Ovary (tissue), 9 donors: ENCODE results near the gene CD1D. TPM values are rescaled to one million over a fixed set of nuclear protein-coding genes. Genes with fewer than 3 reads are reported as not detected.
"Not testable (repeated sequence)": the region's sequence is repeated elsewhere in the genome, so short reads cannot be mapped to it uniquely, and the experiment has no call there.

Experiments
- DNase-seq, 5 donors: peaks; one replicate each; pipeline ENCODE4 v3.0.0-alpha.2; 2019 to 2020
- H3K27ac ChIP-seq, 2 donors: fragments of 200-600 bp; one replicate each; pipeline versions ENCODE4 v1.5.1 to v1.8.0; 2019 to 2022
- H3K27me3 ChIP-seq: fragments of 200-600 bp; one replicate; pipeline ENCODE4 v1.8.0; 2022
- H3K36me3 ChIP-seq: fragments of 200-600 bp; sonication (generic); one replicate; pipeline ENCODE4 v1.5.1; 2019
- H3K4me1 ChIP-seq: one replicate; pipeline ENCODE4 v1.8.1; 2013; ENCODE audit warnings: mild to moderate bottlenecking, moderate library complexity; ENCODE audit not compliant: insufficient read depth
- H3K4me3 ChIP-seq: fragments of 200-600 bp; sonication (generic); one replicate; pipeline ENCODE4 v1.5.1; 2017
- H3K9me3 ChIP-seq, 2 donors: fragments of 200-600 bp in 1 of 2; sonication (generic) in 1 of 2; one replicate each; pipeline versions ENCODE4 v1.5.1 to v1.8.1; 2013 to 2019; ENCODE audit warnings: mild to moderate bottlenecking in 1 of 2, moderate library complexity in 1 of 2
- EP300 ChIP-seq: sonication (generic); formaldehyde crosslinking; IDR thresholded peaks from one replicate; pipeline ENCODE4 v1.6.1; 2017; ENCODE audit warnings: antibody characterized with exemption
- POLR2A ChIP-seq: fragments of 450-650 bp; IDR thresholded peaks from one replicate; pipeline ENCODE4 v1.6.1; 2017; ENCODE audit warnings: antibody characterized with exemption, mild to moderate bottlenecking, moderate library complexity
- WGBS, 3 donors: extraction: QIAGEN DNeasy Blood & Tissue Kit in 1 of 3; methylation state at CpG; one replicate each; pipeline versions ENCODE4 v1.1.5 to v1.1.7; 2013 to 2017; 5-methylcytosine and 5-hydroxymethylcytosine counted together
- intact Hi-C, 4 donors: fragments of 100-400 bp; cut with DNase I; formaldehyde crosslinking; loops; one replicate each; pipeline versions ENCODE4 v1.11.0 to v1.15.1; 2022 to 2023
- polyA plus RNA-seq, 2 donors: library from polyadenylated mRNA; stranded (reverse); fragments of 200-250 nt in 1 of 2; fragments of 350-450 nt in 1 of 2; fragmentation: Illumina TruSeq in 1 of 2; extraction: RNeasy Lipid Tissue Mini Kit (QIAGEN cat#74804) in 1 of 2; gene quantifications; one replicate each; pipeline ENCODE4 v1.2.3, GENCODE V29; 2013 to 2014
- total RNA-seq, 7 donors: library from RNA; depleted of rRNA in 2 of 7; stranded (reverse); fragments of >200 nt in 2 of 7; fragmentation: NEBNext Ultra II Directional in 3 of 7; extraction: Animal tissue kit (Norgen Biotek cat#: 25700) in 3 of 7; gene quantifications; one replicate each; pipeline versions ENCODE4 v1.1.0 to v1.2.4, GENCODE V29; 2016 to 2023
- TF ChIP-seq, protein P1 (sequence below), 3 donors: fragments of 450-650 bp in 2 of 3; fragments of 200-600 bp in 1 of 3; IDR thresholded peaks; one replicate each; pipeline versions ENCODE4 v1.5.1 to v1.8.0; 2016 to 2022; ENCODE audit warnings: antibody characterized with exemption in 3 of 3, mild to moderate bottlenecking in 1 of 3
- donor health status: DM: no; HTN: no; CAD: no; lungs with moderate emphysema.
- donor health status: DM: no; HTN: no; CAD: no.
- donor health status: Bipolar disorder and iron deficiency.
- donor health status: DM: yes; HTN: yes; CAD: no.
- donor health status: DM: no; HTN: no; CAD: no.
- donor health status: DM: yes; HTN: yes; CAD: no.

Gene CD1D
- total and polyA plus RNA-seq, 9 donors: 0.18 to 2.0 (median 0.69) TPM

DNA sequence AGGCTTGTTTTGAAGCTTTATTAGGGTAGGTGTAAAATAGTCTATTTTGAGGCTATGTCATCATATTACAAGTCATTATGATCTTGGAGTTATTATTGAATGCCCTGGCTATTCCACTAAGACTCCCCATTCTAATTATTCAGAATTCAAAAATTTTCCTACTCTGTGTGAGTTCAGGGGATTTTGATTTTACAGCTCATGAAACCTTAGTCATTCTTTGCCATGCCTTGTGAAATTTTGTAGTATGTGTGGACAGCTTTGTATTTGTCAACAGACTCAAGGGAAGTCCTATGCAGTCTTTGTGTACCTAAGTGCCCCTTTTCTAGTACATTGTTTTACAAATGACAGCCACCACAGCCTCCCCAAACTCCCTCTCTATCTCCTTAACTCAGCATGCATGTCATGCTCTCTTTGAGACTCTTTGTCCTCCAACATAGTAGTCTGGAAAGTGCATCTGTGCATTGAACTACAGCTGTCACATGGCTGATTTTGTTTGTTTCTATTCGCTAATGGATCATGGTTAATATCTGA is 28.0 kb downstream of the CD1D start:
- Histone ChIP-seq H3K4me1 (no peaks in the 10 kb centered on the region), H3K36me3 (no peaks in the 10 kb centered on the region), H3K27ac (no peak overlapping the region), H3K9me3 (no peaks in the 10 kb centered on the region), H3K27me3 (no peaks in the 10 kb centered on the region), H3K4me3 (no peak overlapping the region)
- 66 to 81% (median 72%) methylated on average over 1 of the region's 1 CpG for WGBS, 3 donors
- DNase-seq: no peak
- intact Hi-C loops: loop anchor here in 2 of 4 donors (5.0 to 10.0 kb wide), 2 partner anchors 864 to 866 kb away; partner anchors contain the start of gene AIM2 (in 1 of the 2)
- TF ChIP-seq, protein P1, sequence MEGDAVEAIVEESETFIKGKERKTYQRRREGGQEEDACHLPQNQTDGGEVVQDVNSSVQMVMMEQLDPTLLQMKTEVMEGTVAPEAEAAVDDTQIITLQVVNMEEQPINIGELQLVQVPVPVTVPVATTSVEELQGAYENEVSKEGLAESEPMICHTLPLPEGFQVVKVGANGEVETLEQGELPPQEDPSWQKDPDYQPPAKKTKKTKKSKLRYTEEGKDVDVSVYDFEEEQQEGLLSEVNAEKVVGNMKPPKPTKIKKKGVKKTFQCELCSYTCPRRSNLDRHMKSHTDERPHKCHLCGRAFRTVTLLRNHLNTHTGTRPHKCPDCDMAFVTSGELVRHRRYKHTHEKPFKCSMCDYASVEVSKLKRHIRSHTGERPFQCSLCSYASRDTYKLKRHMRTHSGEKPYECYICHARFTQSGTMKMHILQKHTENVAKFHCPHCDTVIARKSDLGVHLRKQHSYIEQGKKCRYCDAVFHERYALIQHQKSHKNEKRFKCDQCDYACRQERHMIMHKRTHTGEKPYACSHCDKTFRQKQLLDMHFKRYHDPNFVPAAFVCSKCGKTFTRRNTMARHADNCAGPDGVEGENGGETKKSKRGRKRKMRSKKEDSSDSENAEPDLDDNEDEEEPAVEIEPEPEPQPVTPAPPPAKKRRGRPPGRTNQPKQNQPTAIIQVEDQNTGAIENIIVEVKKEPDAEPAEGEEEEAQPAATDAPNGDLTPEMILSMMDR (IDR thresholded peaks at IDR 0.05): no peak
- TF ChIP-seq EP300 (no peak), POLR2A (no peak)

DNA sequence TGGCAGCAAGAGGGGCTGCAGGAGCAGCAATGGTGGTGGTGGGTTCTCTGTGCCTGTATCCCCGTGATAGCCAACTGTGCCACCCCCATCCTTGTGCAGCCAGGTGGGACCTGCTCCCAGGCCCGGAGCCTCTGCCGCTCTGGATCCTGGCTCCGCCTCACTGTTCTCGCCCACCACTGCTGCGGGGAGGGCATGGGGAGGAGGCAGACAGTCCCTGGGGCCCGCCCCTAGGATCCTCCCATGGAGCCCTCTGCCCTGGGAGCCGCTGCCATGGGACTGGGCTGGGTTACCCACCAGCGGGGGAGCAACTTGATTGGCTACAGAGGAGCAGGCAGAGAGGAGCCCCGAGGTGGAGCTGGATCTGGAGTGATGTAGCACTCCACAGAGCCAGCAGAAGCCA is 31.6 kb downstream of the CD1D start:
- WGBS, 3 donors: 68 to 80% (median 75%) methylated on average over 10 of the region's 10 CpGs
- intact Hi-C loops: loop anchor here in 1 of 4 donors (10.0 kb wide), 1 partner anchor 772 kb away; no protein-coding TSS in a partner anchor
- TF ChIP-seq, protein P1 (IDR thresholded peaks at IDR 0.05): no peak
- no peak for TF ChIP-seq EP300
- Histone ChIP-seq H3K27me3 (no peaks in the 10 kb centered on the region), H3K9me3 (no peaks in the 10 kb centered on the region), H3K4me3 (no peak overlapping the region), H3K4me1 (no peaks in the 10 kb centered on the region), H3K27ac (no peak overlapping the region), H3K36me3 (no peaks in the 10 kb centered on the region)
- DNase-seq: no peak

DNA sequence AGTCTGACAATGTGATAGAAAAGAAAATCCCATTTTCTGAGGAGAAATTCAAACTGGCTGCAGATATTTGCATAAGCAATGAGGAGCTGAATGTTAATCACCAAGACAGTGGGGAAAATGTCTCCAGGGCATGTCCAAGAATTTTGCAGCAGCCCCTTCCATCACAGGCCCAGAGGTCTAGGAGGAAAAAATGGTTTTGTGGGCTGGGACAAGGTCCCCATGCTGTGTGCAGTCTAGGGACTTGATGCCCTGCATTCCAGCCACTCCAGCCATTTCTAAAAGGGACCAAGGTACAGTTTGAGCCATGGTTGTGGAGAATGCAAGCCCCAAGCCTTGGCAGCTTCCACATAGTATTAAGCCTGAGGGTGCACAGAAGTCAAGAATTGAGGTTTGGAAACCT is 42.8 kb downstream of the CD1D start:
- DNase-seq, H3K9me3 ChIP-seq, H3K4me3 ChIP-seq, H3K4me1 ChIP-seq, intact Hi-C loops, H3K36me3 ChIP-seq, H3K27me3 ChIP-seq, H3K27ac ChIP-seq: not testable (repeated sequence)

DNA sequence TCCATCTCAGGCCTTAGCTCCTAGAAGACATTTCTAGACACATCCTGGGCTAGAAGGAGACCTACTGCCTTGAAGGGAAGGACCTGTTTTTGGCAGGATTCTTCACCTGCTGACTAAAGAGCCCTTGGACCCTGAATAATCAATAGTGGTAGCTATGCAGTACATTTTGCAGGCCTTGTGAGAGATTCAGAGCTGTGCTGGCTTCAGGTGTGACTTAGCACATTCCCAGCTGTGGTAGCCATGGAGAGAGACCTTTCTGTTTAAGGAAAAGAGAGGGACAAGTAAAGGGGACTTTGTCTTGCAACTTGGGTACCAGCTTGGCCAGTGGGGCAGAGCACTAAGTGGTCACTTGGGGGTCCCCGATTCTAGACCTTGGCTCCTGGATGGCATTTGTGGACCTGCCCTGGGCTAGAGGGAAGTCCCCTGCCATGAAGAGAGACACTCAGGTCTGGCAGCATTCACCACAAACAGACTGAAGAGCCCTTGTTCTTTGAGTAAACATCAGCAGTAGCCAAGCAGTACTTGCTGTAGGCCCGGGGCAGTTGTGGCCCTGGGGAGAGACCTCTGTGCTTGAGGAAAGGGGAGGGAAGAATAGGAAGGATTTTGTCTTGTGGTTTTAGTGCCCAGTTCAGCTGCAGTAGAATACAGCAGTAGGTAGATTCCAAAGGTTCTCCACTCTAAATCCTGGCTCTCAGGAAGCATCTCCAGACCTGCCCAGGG is 47.4 kb downstream of the CD1D start:
- TF ChIP-seq POLR2A: no peak
- H3K27ac ChIP-seq: no peak overlapping the region
- intact Hi-C loops: no loop called here
- H3K27me3 ChIP-seq: no peaks in the 10 kb centered on the region
- DNase-seq: no peak
- no peak overlapping the region for H3K4me3 ChIP-seq
- H3K4me1 ChIP-seq: no peaks in the 10 kb centered on the region
- no peaks in the 10 kb centered on the region for H3K36me3 ChIP-seq
- no peaks in the 10 kb centered on the region for H3K9me3 ChIP-seq
- WGBS, 3 donors: 82 to 88% (median 85%) methylated on average over 2 of the region's 2 CpGs

Other genes starting within 250 kb of the CD1D start
- gene KIRREL1, start 187.2 kb upstream of the CD1D start, total RNA-seq: 10 to 100 TPM; 29.9 to 90.0 (median 71.2) TPM
- 10 to 100 TPM; 36.1 to 45.5 TPM for gene KIRREL1, start 187.2 kb upstream of the CD1D start, polyA plus RNA-seq
- gene CD1A, start 73.5 kb downstream of the CD1D start, total RNA-seq: not detected
- gene CD1A, start 73.5 kb downstream of the CD1D start, polyA plus RNA-seq: not detected
- under 1 TPM in 3 of 7 donors, not detected in 4; 0.22 to 0.28 (median 0.25) TPM for gene CD1C, start 109.0 kb downstream of the CD1D start, total RNA-seq
- 1 to 10 TPM in 1 of 2 donors, under 1 TPM in 1; 0.36 to 6.6 TPM for gene CD1C, start 109.0 kb downstream of the CD1D start, polyA plus RNA-seq
- not detected for gene CD1B, start 150.6 kb downstream of the CD1D start, total RNA-seq
- gene CD1B, start 150.6 kb downstream of the CD1D start, polyA plus RNA-seq: under 1 TPM in 1 of 2 donors, not detected in 1; 0.38 TPM
- gene CD1E, start 173.0 kb downstream of the CD1D start, total RNA-seq: under 1 TPM in 1 of 7 donors, not detected in 6; 0.23 TPM
- gene CD1E, start 173.0 kb downstream of the CD1D start, polyA plus RNA-seq: 1 to 10 TPM in 1 of 2 donors, not detected in 1; 2.5 TPM
- gene OR10T2, start 218.6 kb downstream of the CD1D start, total RNA-seq: not detected
- gene OR10T2, start 218.6 kb downstream of the CD1D start, polyA plus RNA-seq: not detected
- gene OR10K2, start 245.3 kb downstream of the CD1D start, total RNA-seq: not detected
- gene OR10K2, start 245.3 kb downstream of the CD1D start, polyA plus RNA-seq: not detected